AG09309 (cell line): ENCODE results near the gene HOXA13.

Experiments used
- DNase-seq: peaks from one replicate; pipeline ENCODE4 v3.0.0-alpha.2; 2010; ENCODE audit warnings: low read depth
- H3K4me3 ChIP-seq: 2 replicates; pipeline ENCODE4 v1.5.1; 2011; ENCODE audit warnings: mild to moderate bottlenecking, low read depth, low read length, moderate library complexity; ENCODE audit not compliant: control insufficient read depth
- CTCF ChIP-seq: IDR thresholded peaks from 2 replicates; pipeline ENCODE4 v1.5.1; 2011; ENCODE audit warnings: mild to moderate bottlenecking, low read depth, low read length, inconsistent platforms; ENCODE audit not compliant: insufficient read depth, control insufficient read depth; ENCODE audit errors: missing control alignments

The HOXA13 gene

DNA sequence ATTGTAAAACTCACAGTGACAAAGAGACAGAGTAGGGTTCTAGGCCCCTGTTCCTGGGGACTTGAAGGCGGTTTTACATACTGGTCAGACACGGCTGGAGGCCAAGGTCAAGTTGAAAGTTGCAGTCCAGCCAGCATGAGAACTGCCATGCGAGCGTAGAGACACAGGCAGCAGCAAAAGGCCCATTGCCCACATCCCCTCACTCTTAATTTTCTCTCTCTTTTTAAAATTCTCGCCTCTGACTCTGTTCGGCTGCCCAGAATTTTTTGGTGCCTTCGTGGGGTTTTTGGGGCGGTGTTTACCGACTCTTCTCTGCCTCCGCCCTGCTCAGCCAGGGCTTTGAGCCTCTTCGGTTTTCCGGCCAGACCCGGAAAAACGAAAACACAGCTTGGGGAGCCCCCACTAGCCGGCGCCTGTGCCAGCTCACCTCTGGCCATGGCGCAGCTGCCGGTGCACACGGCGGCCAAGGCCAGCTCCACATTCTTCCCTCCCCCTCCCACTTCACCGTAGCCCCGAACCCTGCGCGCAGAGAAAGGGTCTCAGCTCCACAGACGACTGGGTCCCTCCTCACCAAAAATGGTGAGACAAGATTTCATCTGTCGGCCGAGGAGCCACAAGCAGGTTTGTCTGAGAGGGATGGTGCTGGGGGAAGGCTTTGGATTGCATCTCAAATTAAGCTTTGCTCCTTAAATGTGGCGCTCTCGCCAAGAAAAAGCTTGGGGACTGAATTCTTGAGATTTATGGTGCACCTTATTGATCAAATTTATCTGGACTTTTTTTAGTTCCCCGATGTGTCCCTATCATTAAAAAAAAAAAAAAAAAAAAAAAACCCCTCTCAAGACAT, 2.3 kb upstream of the HOXA13 start:
- DNase-seq: no peak
- peak overlapping the region; percentile 78 for H3K4me3 ChIP-seq
- no peak for TF ChIP-seq CTCF

DNA sequence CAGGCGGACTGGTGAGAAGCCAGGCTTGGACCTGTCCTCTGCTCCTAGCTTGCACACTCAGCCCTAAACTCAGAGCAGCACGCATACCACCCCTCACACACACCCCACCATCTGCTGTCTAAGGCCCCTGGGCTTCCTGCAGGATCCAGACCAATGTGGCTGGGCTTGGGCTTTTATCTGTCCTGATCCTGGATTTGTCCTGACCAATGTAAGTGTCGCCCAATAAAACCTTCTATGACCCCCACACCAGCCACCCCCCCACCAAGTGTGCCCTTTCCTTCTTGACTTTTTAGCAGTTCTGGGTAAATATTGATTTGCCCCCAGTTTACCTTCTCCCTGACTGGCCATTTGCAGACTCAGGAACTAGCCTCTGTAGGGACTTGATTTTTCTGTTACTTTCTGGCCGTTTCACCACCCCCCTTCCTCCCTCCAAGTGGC, 1.7 kb upstream of the HOXA13 start:
- DNase-seq: no peak
- H3K4me3 ChIP-seq: peak overlapping the region; percentile 78
- TF ChIP-seq CTCF: no peak

DNA sequence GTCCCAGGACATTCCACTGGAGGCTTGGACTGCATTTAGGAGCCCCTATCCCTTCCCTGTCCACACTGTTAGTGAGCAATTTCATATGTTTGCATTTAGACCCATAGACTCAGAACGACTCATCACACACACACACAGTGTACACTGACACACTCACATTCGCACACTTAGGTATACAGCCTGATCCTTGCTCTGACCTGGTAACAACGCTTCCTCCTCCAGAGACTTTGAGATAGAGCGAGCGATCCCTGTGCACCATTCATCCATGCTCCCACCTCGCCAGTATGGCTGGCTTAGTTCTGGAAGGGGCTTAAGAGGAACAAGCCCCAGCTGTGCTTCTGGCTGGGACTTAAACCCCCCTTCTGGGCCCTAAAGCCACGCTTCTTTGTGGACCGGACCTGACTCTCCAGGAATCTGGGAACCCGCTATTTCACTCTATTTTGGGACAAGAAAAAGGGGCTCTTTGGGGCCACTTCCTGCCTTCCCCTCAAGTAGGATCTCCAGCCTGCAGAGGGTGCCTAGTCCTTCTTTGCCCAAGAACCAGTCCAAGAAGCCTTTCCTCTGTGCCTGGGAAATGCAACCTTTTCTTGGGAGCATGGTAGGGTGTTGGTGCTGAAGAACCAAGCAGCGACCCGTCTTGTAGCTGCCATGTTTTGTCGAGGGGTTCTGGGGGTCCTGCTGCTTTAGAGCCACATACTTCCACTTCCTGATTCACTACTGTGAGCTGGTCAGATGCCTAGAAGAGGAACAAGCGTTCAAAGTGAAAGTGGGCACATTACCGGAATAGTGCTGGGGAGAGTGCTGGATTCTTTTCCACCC, 1.1 kb upstream of the HOXA13 start:
- DNase-seq: no peak
- no peak for TF ChIP-seq CTCF
- H3K4me3 ChIP-seq: peak overlapping the region; percentile 78

DNA sequence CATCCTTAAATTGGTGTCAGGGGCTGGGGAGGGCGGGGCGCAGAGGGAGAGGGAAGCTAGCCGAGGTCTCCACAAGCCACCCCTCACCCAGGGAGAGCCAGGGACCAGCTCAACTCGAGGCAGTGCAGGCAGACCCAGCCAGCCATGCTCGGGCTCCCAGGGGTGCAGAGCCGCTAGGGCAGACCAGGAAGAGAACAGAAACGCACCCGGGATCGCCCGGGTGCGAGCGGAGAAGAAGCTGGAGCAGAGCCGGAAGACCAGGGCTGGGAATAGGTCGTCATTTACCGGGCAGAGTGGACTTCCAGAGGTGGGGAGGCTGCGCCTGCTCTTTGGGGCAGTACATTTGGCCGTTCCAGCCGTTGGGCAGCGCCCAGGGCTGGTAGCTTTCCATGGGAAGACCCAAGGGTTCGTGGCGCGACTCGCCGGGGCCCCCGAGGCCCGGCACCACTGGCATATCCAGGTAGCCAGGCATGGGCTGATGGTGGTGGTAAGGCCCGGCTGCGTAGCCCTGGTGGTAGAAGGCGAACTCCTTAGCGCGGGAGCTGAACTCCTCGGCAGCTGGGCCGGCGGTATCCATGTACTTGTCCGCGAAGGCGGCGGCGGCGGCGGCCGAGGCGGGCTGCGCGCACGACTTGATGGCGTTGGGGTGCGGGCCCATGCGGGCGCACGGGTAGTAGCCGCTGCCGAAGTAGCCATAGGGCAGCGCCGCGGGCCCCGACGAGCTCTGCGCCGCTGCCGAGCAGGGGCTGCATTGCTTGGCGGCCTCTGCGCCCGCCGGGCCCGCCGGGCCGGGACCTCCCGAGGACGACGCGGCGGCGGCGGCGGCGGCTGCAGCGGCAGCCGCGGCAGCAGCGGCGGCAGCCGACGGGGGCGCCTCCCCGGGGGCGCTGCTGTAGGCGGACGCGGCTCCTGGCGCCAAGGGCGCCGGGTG, 755 bp downstream of the HOXA13 start:
- H3K4me3 ChIP-seq: peak overlapping the region; percentile 79
- no peak for DNase-seq
- no peak for TF ChIP-seq CTCF

DNA sequence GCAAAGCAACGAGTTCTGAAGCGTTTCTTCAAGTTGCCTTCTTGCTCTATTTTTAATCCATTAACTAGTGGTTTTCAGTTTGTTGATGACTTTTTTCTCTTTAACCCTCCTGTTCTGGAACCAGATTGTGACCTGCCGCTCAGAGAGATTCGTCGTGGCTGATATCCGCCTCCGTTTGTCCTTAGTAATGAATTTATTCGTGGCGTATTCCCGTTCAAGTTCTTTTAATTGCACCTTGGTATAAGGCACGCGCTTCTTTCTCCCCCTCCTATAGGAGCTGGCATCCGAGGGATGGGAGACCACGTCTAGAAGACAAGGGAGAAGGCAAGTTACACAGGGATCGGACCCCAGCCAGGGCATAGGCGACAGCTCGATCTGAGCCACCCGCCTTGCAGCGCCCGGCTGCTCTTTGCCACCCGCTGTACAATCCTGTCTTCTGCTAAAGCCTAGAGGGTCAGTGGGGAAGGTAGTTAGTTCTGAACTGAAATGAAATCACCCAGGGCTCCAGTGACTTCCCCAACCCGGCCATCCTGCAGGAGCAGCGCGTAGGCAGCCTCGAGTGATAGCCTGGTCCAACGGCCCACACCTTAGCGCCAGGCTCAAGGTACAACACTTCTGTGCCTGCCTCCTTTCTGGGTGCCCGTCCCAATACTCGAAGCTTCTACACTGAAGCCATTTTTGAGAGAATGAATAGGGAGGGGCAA, 1.6 kb downstream of the HOXA13 start:
- peak overlapping the region; percentile 79 for H3K4me3 ChIP-seq

More for the DNA sequence above, 1.6 kb downstream of the HOXA13 start:
- no peak for TF ChIP-seq CTCF
- no peak for DNase-seq
